HCT116 (cell line): Measurements from ENCODE around the gene COL5A1. TPM values are rescaled to one million over a fixed set of nuclear protein-coding genes. Genes with fewer than 3 reads are reported as not detected.

Source experiments
- ATAC-seq: fragments of 200-7000 bp; cut with Tn5 transposase; 2 replicates; pipeline ENCODE4 v1.9.1; 2020; ENCODE audit warnings: mild to moderate bottlenecking, moderate library complexity
- BruUV-seq: library from RNA; stranded (reverse); fragments of 400-500 nt; replicated peaks from 2 replicates; lab custom pipeline; 2021; lab: Mats Ljungman, UMichigan
- CTCF ChIA-PET: fragments of 300-600 bp; sonication (Branson Sonifier 250); formaldehyde crosslinking; loops from one replicate; lab custom pipeline; 2021; ENCODE audit warnings: antibody characterized with exemption; lab: Charles Lee
- POLR2A ChIA-PET: fragments of 300-600, 350-600 bp; sonication (Branson Sonifier 250); formaldehyde crosslinking; loops from one replicate; lab custom pipeline; 2021; ENCODE audit warnings: antibody characterized with exemption; lab: Charles Lee
- RAD21 ChIA-PET, 2 experiments: fragments of 300-600 bp; sonication (Branson Sonifier 250); formaldehyde crosslinking; loops; one replicate each; lab custom pipeline; 2023; ENCODE audit warnings: low total read pairs in 2 of 2; ENCODE audit not compliant: uncharacterized antibody in 2 of 2, unreplicated experiment in 2 of 2, low non-redundant PET in 1 of 2; lab: Charles Lee
- DNase-seq: peaks from one replicate; pipeline ENCODE4 v3.0.0-alpha.2; 2010; ENCODE audit warnings: low read depth, low spot score
- H2AFZ ChIP-seq: fragments of 200-600 bp; shearing (Covaris generic), sonication (generic); 2 replicates; pipeline ENCODE4 v1.6.1; 2017; ENCODE audit warnings: low read depth, mixed run types, mixed read lengths, antibody characterized with exemption, low read length; ENCODE audit not compliant: poor library complexity, severe bottlenecking
- H3K27ac ChIP-seq: 2 replicates; pipeline ENCODE4 v1.5.1; 2012; ENCODE audit warnings: low read depth, low read length
- H3K27me3 ChIP-seq: fragments of 200-600 bp; sonication (generic); 2 replicates; pipeline ENCODE4 v1.6.1; 2016; ENCODE audit warnings: mixed run types, low read length, mixed read lengths; ENCODE audit not compliant: insufficient read depth
- H3K36me3 ChIP-seq, 2 experiments: fragments of 200-500 bp in 1 of 2; fragments of 200-600 bp in 1 of 2; sonication (Bioruptor generic) in 1 of 2; sonication (generic) in 1 of 2; 2 replicates each; pipeline versions ENCODE4 v1.5.1 to v1.6.1; 2014 to 2016; ENCODE audit warnings: low read length in 2 of 2, inconsistent platforms in 1 of 2, mixed read lengths in 1 of 2, mixed run types in 1 of 2; ENCODE audit not compliant: insufficient read depth in 2 of 2, control insufficient read depth in 1 of 2
- H3K4me1 ChIP-seq, 2 experiments: fragments of 200-600 bp in 1 of 2; sonication (generic) in 1 of 2; 2 replicates each; pipeline versions ENCODE4 v1.5.1 to v1.6.1; 2012 to 2017; ENCODE audit warnings: low read length in 2 of 2, inconsistent platforms in 1 of 2, mild to moderate bottlenecking in 1 of 2, mixed read lengths in 1 of 2, mixed run types in 1 of 2, moderate library complexity in 1 of 2; ENCODE audit not compliant: insufficient read depth in 2 of 2, control insufficient read depth in 1 of 2
- H3K4me2 ChIP-seq: fragments of 200-600 bp; sonication (generic); 2 replicates; pipeline ENCODE4 v1.6.1; 2017; ENCODE audit warnings: mixed run types, low read length, mixed read lengths
- H3K4me3 ChIP-seq, 2 experiments: fragments of 200-600 bp in 1 of 2; sonication (generic) in 1 of 2; replicated peaks in 1 of 2; 2 replicates each; pipeline ENCODE4 v1.5.1; 2011 to 2016; ENCODE audit warnings: low read length in 2 of 2, control low read depth in 1 of 2, low read depth in 1 of 2, mild to moderate bottlenecking in 1 of 2, mixed read lengths in 1 of 2, mixed run types in 1 of 2
- H3K79me2 ChIP-seq: fragments of 200-600 bp; sonication (generic); 2 replicates; pipeline ENCODE4 v1.6.1; 2017; ENCODE audit warnings: mild to moderate bottlenecking, mixed run types, low read length, moderate library complexity, mixed read lengths; ENCODE audit not compliant: insufficient read depth
- H3K9ac ChIP-seq: fragments of 200-600 bp; sonication (generic); 2 replicates; pipeline ENCODE4 v1.6.1; 2016; ENCODE audit warnings: low read length, mixed read lengths
- H3K9me2 ChIP-seq: fragments of 200-600 bp; sonication (generic), shearing (Covaris generic); 2 replicates; pipeline ENCODE4 v1.6.1; 2017; ENCODE audit warnings: mixed run types, mild to moderate bottlenecking, moderate library complexity; ENCODE audit not compliant: insufficient read depth
- H3K9me3 ChIP-seq, 2 experiments: fragments of 200-500 bp in 1 of 2; fragments of 200-600 bp in 1 of 2; sonication (Bioruptor generic) in 1 of 2; sonication (generic) in 1 of 2; 2 replicates each; pipeline ENCODE4 v1.6.1; 2014 to 2017; ENCODE audit warnings: low read length in 2 of 2, mixed read lengths in 2 of 2, inconsistent platforms in 1 of 2, low read depth in 1 of 2, mild to moderate bottlenecking in 1 of 2, mixed run types in 1 of 2, moderate library complexity in 1 of 2; ENCODE audit not compliant: control insufficient read depth in 1 of 2, insufficient read depth in 1 of 2
- H4K20me1 ChIP-seq: fragments of 200-600 bp; sonication (generic), shearing (Covaris generic); 2 replicates; pipeline ENCODE4 v1.6.1; 2017; ENCODE audit warnings: mixed run types, mild to moderate bottlenecking, moderate library complexity; ENCODE audit not compliant: insufficient read depth
- CBX3 ChIP-seq: IDR thresholded peaks from 2 replicates; pipeline ENCODE4 v1.6.1; 2012; ENCODE audit warnings: low read depth
- ELF1 ChIP-seq: IDR thresholded peaks from 2 replicates; pipeline ENCODE4 v1.6.1; 2012; ENCODE audit warnings: low read depth, borderline replicate concordance
- EZH2phosphoT487 ChIP-seq: fragments of 200-600 bp; IDR thresholded peaks from 2 replicates; pipeline ENCODE4 v1.6.1; 2018; ENCODE audit warnings: antibody characterized with exemption, borderline replicate concordance
- FOSL1 ChIP-seq: IDR thresholded peaks from 2 replicates; pipeline ENCODE4 v1.6.1; 2012; ENCODE audit warnings: low read depth
- YY1 ChIP-seq: IDR thresholded peaks from 2 replicates; pipeline ENCODE4 v1.6.1; 2011; ENCODE audit warnings: low read length, low read depth, moderate library complexity, mild to moderate bottlenecking; ENCODE audit not compliant: insufficient replicate concordance; ENCODE audit errors: extremely low read depth
- ZBTB33 ChIP-seq: IDR thresholded peaks from 2 replicates; pipeline ENCODE4 v1.6.1; 2011; ENCODE audit warnings: mild to moderate bottlenecking, low read length, moderate library complexity; ENCODE audit not compliant: insufficient replicate concordance; ENCODE audit errors: extremely low read depth
- intact Hi-C: fragments of 100-400 bp; cut with micrococcal nuclease; formaldehyde crosslinking; loops from 2 replicates; pipeline ENCODE4 v1.10.0; 2022
- total RNA-seq: library from RNA; stranded (reverse); gene quantifications from one replicate; pipeline ENCODE4 v1.2.1, GENCODE V29; 2021; ENCODE audit not compliant: unreplicated experiment

Gene COL5A1
- total RNA-seq, 1 experiment from 2014 or later = 0.30 TPM

GRCh38 chr9:134785325-134786108 is 143.9 kb downstream of the COL5A1 start:
- BruUV-seq = no TSS peak
- no peak for TF ChIP-seq ELF1
- no peak for TF ChIP-seq CBX3
- TF ChIP-seq ZBTB33 = no peak
- TF ChIP-seq FOSL1 = no peak
- TF ChIP-seq EZH2phosphoT487 = no peak
- TF ChIP-seq YY1 = no peak
- no peaks in the 10 kb centered on the region for H3K36me3 ChIP-seq
- H3K79me2 ChIP-seq = no peaks in the 10 kb centered on the region
- no peak overlapping the region for H3K27ac ChIP-seq
- no peak overlapping the region for H3K9ac ChIP-seq
- ATAC-seq (0 out of 2 replicates have a peak, but pooled peaks have one; percentile 40), DNase-seq (no peak)
- ChIA-PET RAD21 (no interaction called here), CTCF (no interaction called here), POLR2A (no interaction called here)
- intact Hi-C loops = no loop called here
- no peaks in the 10 kb centered on the region for H3K9me3 ChIP-seq
- no peaks in the 10 kb centered on the region for H3K4me1 ChIP-seq
- no peak overlapping the region for H3K4me2 ChIP-seq
- peaks cover 41% of the 10 kb centered on the region for H3K27me3 ChIP-seq
- H4K20me1 ChIP-seq = no peaks in the 10 kb centered on the region
- no peak overlapping the region for H2AFZ ChIP-seq
- H3K9me2 ChIP-seq = no peaks in the 10 kb centered on the region
- no peak overlapping the region for H3K4me3 ChIP-seq
